Parathyroid adenoma (tissue), 2 donors: ENCODE results near the gene NXN.
"Not testable (repeated sequence)": the region's sequence is repeated elsewhere in the genome, so short reads cannot be mapped to it uniquely, and the experiment has no call there.

Experiments used
- H2AFZ ChIP-seq: fragments of 300-600 bp; sonication (generic); one replicate; pipeline ENCODE4 v1.7.0; 2017; ENCODE audit warnings: antibody characterized with exemption, mild to moderate bottlenecking
- H3K27ac ChIP-seq: fragments of 300-600 bp; sonication (generic); one replicate; pipeline ENCODE4 v1.7.0; 2017
- H3K27me3 ChIP-seq: fragments of 300-600 bp; sonication (generic); one replicate; pipeline ENCODE4 v1.7.0; 2017; ENCODE audit warnings: low read length; ENCODE audit not compliant: control insufficient read depth, insufficient read depth
- H3K36me3 ChIP-seq: fragments of 300-600 bp; sonication (generic); one replicate; pipeline ENCODE4 v1.7.0; 2017; ENCODE audit warnings: low read length; ENCODE audit not compliant: control insufficient read depth, insufficient read depth
- H3K4me1 ChIP-seq: fragments of 300-600 bp; sonication (generic); one replicate; pipeline ENCODE4 v1.7.0; 2017; ENCODE audit warnings: control low read depth
- H3K4me2 ChIP-seq: fragments of 300-600 bp; sonication (generic); one replicate; pipeline ENCODE4 v1.7.0; 2017; ENCODE audit warnings: low read length
- H3K4me3 ChIP-seq: fragments of 300-600 bp; sonication (generic); one replicate; pipeline ENCODE4 v1.7.0; 2017; ENCODE audit warnings: low read depth, low read length
- H3K79me2 ChIP-seq: fragments of 300-600 bp; sonication (generic); one replicate; pipeline ENCODE4 v1.7.0; 2017; ENCODE audit warnings: control low read depth
- H3K9ac ChIP-seq: fragments of 300-600 bp; sonication (generic); one replicate; pipeline ENCODE4 v1.7.0; 2017; ENCODE audit warnings: mild to moderate bottlenecking
- H3K9me3 ChIP-seq: fragments of 300-600 bp; sonication (generic); one replicate; pipeline ENCODE4 v1.7.0; 2017; ENCODE audit warnings: low read length; ENCODE audit not compliant: control insufficient read depth
- TF ChIP-seq, protein P1 (sequence below): fragments of 300-600 bp; sonication (generic); IDR thresholded peaks from one replicate; pipeline ENCODE4 v1.7.0; 2017; ENCODE audit warnings: antibody characterized with exemption, mild to moderate bottlenecking
- donor health status: primary hyperparathyroidism.

NXN gene

DNA sequence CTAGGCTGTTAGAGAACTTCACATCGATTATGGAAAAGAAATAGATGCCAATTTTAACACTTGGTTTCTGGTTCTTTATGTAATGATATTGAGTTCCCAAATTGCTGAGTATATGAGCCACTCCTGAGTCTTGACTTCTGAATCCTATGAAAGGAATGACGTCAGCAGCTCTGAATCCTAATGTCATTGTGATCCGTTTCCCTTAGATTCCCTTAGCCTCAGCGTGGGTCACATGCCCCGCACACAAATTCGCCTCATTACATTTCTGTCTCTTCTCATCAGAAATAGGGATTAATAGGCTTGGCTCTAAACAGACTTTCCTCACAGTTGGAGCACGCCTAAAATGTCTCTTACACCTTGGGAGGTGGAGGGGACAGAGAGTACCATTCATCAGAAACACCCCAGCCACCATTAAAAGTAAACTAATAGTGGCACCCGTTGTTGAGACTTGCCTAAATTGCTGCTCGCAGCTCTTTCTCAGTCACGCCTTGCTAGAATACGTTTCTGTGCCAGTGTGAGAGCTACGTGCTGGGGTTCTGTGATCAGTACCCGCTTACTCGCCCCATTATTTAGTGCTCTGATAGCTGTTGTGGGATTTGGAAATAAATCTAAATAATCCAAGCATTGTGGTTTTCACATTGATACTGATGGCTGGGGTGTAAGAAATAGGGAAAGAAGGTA is 190.3 kb downstream of the NXN start:
- no peaks in the 10 kb centered on the region for H3K4me1 ChIP-seq
- H3K36me3 ChIP-seq, result no peaks in the 10 kb centered on the region

DNA sequence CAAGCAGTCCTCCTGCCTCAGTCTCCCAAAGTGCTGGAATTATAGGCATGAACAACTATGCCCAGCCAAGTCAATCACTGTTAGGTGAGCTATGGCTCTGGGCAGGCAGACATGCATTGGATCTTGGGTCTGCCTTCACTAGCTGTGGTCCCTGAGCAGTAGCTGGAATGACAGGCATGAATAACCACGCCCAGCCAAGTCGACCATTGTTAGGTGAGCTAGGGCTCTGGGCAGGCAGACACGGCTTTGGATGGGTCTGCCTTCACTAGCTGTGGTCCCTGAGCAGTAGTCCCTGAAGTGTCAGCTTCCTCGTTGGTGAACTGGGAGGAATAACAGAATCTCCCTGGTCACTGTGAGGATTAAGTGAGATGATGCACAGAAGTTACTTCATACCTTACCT is 191.0 kb downstream of the NXN start:
- Histone ChIP-seq H3K27ac (no peak overlapping the region), H3K9ac (no peak overlapping the region), H2AFZ (no peak overlapping the region), H3K36me3 (no peaks in the 10 kb centered on the region), H3K79me2 (peaks cover 7% of the 10 kb centered on the region), H3K4me3 (no peak overlapping the region), H3K4me1 (no peaks in the 10 kb centered on the region), H3K27me3 (no peaks in the 10 kb centered on the region), H3K9me3 (no peaks in the 10 kb centered on the region), H3K4me2 (no peak overlapping the region)
- TF ChIP-seq, protein P1, sequence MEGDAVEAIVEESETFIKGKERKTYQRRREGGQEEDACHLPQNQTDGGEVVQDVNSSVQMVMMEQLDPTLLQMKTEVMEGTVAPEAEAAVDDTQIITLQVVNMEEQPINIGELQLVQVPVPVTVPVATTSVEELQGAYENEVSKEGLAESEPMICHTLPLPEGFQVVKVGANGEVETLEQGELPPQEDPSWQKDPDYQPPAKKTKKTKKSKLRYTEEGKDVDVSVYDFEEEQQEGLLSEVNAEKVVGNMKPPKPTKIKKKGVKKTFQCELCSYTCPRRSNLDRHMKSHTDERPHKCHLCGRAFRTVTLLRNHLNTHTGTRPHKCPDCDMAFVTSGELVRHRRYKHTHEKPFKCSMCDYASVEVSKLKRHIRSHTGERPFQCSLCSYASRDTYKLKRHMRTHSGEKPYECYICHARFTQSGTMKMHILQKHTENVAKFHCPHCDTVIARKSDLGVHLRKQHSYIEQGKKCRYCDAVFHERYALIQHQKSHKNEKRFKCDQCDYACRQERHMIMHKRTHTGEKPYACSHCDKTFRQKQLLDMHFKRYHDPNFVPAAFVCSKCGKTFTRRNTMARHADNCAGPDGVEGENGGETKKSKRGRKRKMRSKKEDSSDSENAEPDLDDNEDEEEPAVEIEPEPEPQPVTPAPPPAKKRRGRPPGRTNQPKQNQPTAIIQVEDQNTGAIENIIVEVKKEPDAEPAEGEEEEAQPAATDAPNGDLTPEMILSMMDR, result no peak

More for the DNA sequence above, 190.3 kb downstream of the NXN start:
- H3K27ac ChIP-seq, result no peak overlapping the region
- no peaks in the 10 kb centered on the region for H3K9me3 ChIP-seq
- no peak overlapping the region for H3K4me3 ChIP-seq
- TF ChIP-seq, protein P1, result no peak
- H3K9ac ChIP-seq, result no peak overlapping the region
- H3K27me3 ChIP-seq, result no peaks in the 10 kb centered on the region
- no peak overlapping the region for H3K4me2 ChIP-seq
- peaks cover 7% of the 10 kb centered on the region for H3K79me2 ChIP-seq
- H2AFZ ChIP-seq, result no peak overlapping the region

DNA sequence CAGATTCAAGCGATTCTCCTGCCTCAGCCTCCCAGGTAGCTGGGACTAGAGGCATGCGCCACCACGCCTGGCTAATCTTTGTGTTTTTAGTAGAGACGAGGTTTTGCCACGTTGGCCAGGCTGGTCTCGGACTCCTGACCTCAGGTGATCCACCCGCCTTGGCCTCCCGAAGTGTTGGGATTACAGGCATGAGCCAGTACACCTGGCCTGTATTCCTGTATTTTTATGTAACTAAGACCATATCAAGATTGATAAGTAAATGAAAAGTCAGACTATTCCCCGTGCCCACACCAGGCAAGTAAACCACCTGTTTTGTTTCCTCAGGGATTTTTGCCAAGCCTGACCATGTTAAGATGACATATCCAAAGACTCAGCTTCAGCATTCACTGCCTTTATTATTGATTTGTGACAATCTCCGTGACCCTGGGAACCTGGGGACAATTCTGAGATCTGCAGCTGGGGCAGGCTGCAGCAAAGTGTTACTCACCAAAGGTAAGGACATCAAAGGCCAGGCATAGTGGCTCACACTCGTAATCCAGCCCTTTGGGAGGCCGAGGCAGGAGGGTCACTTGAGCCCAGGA is 191.8 kb downstream of the NXN start:
- TF ChIP-seq, protein P1, result no peak
- no peaks in the 10 kb centered on the region for H3K9me3 ChIP-seq
- H3K9ac ChIP-seq, result no peak overlapping the region
- no peaks in the 10 kb centered on the region for H3K36me3 ChIP-seq
- H3K79me2 ChIP-seq, result peaks cover 13% of the 10 kb centered on the region
- H3K27me3 ChIP-seq, result no peaks in the 10 kb centered on the region
- no peak overlapping the region for H3K4me2 ChIP-seq
- no peak overlapping the region for H3K27ac ChIP-seq
- H3K4me3 ChIP-seq, result no peak overlapping the region
- no peak overlapping the region for H2AFZ ChIP-seq
- peaks cover 3% of the 10 kb centered on the region for H3K4me1 ChIP-seq

DNA sequence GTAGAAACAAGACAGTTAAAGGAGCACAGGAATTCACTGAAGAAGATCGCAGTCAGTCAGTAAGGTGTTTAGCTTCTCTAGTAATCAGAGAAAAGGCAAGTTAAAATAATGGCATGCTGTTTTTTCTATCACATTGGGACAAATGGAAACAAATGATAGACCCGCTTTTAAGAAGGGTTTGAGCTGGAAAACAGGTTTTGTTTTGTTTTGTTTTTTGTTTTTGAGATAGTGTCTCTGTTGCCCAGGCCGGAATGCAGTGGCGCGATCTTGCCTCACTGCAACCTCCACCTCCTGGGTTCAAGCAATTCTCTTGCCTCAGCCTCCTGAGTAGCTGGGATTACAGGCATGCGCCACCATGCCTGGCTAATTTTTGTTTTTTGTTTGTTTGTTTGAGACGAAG is 193.7 kb downstream of the NXN start:
- not testable (repeated sequence) for H3K4me3 ChIP-seq, H3K9ac ChIP-seq, H3K4me2 ChIP-seq, H3K36me3 ChIP-seq, H3K9me3 ChIP-seq, H2AFZ ChIP-seq, H3K27ac ChIP-seq, H3K27me3 ChIP-seq, H3K4me1 ChIP-seq
- H3K79me2 ChIP-seq, result peaks cover 20% of the 10 kb centered on the region

DNA sequence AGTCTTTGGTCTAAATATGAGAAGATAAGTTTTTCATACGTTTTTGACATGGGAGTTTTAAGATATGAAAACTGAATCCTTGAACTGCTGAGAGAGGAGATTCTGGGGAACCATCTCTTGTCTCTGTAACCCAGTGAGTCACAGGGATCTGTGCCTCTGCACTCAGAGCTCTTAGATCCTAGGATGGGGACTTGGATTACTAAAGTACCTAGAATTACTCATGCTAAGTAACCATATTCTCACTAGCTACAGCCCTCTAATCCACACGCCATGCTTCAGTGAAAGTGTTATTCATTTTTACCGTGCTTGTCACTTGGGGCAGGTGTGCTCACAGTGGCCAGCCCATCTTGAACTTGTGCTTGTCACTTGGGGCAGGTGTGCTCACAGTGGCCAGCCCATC is 195.4 kb downstream of the NXN start:
- Histone ChIP-seq H3K79me2 (peaks cover 20% of the 10 kb centered on the region), H2AFZ (no peak overlapping the region), H3K27me3 (no peaks in the 10 kb centered on the region), H3K36me3 (no peaks in the 10 kb centered on the region), H3K9me3 (no peaks in the 10 kb centered on the region), H3K4me1 (peaks cover 6% of the 10 kb centered on the region), H3K9ac (no peak overlapping the region), H3K4me2 (no peak overlapping the region), H3K4me3 (no peak overlapping the region), H3K27ac (no peak overlapping the region)
- TF ChIP-seq, protein P1, result no peak
